ENCODE data around the gene RIN3. TPM values are rescaled to one million over a fixed set of nuclear protein-coding genes. Genes with fewer than 3 reads are reported as not detected.

RIN3 gene
- polyA plus RNA-seq, 4 donors = 1.8 to 18.9 (median 12.1) TPM

DNA sequence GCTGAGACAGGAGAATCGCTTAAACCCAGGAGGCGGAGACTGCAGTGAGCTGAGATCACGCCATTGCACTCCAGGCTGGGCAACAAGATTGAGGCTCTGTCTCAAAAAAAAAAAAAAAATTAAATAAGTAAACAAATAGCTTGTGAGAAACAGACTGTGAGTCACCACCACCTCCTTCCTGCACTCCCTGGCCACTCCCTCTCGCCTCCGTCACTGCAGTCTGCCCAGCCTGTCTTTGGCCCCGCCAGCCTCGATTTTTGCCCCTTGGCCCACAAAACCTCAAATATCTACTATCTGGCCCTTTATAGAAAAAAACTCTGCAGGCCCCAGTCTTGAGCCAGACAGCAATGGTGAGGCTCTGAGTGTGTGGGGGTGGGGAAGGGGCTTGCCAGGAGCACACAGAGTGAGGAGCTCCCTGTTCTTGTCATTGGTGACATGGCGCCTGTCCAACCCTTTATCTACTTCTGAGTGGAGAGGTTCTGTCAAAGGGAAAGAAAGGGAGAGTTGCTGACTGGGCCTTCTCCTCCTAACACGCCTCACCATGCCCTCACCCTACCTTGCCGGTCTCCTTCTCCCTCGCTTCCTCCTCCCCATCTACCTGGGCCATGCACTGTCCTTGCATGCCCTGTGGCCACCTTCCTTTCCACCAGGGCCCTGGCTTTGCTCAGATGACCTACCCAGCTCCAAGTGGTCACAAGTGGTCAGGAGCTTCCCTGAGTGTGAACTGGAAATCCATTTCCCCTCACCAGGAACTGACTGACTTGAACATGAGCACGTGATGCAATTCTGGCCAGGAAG, 212.8 kb downstream of the RIN3 start:
- Histone ChIP-seq H3K4me1 (ENCODE audit: control insufficient read depth in 3 of 3, insufficient read depth in 2 of 3, low read depth in 1 of 3, low read length in 2 of 3) (peaks cover 2 to 9% (median 7%) of the 10 kb centered on the region in 3 donors), H3K36me3 (ENCODE audit: control insufficient read depth in 3 of 3, insufficient read depth in 2 of 3, low read depth in 1 of 3, low read length in 3 of 3) (peaks cover 0 to 60% (median 0%) of the 10 kb centered on the region in 3 donors), H3K27me3 (ENCODE audit: control insufficient read depth in 3 of 3, insufficient read depth in 3 of 3, low read length in 3 of 3) (no peaks in the 10 kb centered on the region), H3K27ac (ENCODE audit: low read depth in 1 of 3, low read length in 2 of 3) (peak overlapping the region; percentile 64 to 96 (median 91)), H3K4me3 (ENCODE audit: low read depth in 1 of 3, low read length in 3 of 3) (no peak overlapping the region), H3K9me3 (ENCODE audit: control insufficient read depth in 2 of 2, insufficient read depth in 1 of 2, low read depth in 1 of 2, low read length in 1 of 2) (peaks cover 0 to 5% of the 10 kb centered on the region in 2 donors)
- no peak for FAIRE-seq
- peak; percentile 72 to 92 for DNase-seq
- 34 to 63% (median 44%) methylated on average over 12 of the region's 12 CpGs for WGBS, 3 donors

DNA sequence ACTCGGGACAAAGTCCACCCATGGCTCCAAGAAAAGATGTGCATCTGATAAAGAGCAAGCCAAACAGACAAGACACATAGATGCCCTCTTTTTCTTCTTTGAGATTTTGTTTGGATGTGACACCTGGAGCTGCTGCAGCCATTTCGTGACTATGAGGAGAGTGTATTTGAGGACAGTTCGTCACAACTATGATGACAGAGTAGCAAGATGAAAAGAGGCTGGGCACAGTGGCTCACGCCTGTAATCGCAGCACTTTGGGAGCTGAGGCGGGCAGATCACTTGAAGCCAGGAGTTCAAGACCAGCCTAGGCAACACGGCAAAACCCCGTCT, 213.3 kb downstream of the RIN3 start:
- no peak for DNase-seq
- WGBS, 3 donors = 82 to 85% (median 85%) methylated on average over 8 of the region's 8 CpGs
- FAIRE-seq = no peak
- H3K36me3 ChIP-seq (ENCODE audit: control insufficient read depth in 3 of 3, insufficient read depth in 2 of 3, low read depth in 1 of 3, low read length in 3 of 3) = peaks cover 0 to 62% (median 0%) of the 10 kb centered on the region in 3 donors
- H3K27ac ChIP-seq (ENCODE audit: low read depth in 1 of 3, low read length in 2 of 3) = peak overlapping the region; percentile 64 to 96 (median 91)
- H3K4me1 ChIP-seq (ENCODE audit: control insufficient read depth in 3 of 3, insufficient read depth in 2 of 3, low read depth in 1 of 3, low read length in 2 of 3) = peaks cover 2 to 9% (median 7%) of the 10 kb centered on the region in 3 donors
- no peaks in the 10 kb centered on the region for H3K27me3 ChIP-seq (ENCODE audit: control insufficient read depth in 3 of 3, insufficient read depth in 3 of 3, low read length in 3 of 3)
- peaks cover 0 to 8% of the 10 kb centered on the region in 2 donors for H3K9me3 ChIP-seq (ENCODE audit: control insufficient read depth in 2 of 2, insufficient read depth in 1 of 2, low read depth in 1 of 2, low read length in 1 of 2)
- H3K4me3 ChIP-seq (ENCODE audit: low read depth in 1 of 3, low read length in 3 of 3) = no peak overlapping the region

DNA sequence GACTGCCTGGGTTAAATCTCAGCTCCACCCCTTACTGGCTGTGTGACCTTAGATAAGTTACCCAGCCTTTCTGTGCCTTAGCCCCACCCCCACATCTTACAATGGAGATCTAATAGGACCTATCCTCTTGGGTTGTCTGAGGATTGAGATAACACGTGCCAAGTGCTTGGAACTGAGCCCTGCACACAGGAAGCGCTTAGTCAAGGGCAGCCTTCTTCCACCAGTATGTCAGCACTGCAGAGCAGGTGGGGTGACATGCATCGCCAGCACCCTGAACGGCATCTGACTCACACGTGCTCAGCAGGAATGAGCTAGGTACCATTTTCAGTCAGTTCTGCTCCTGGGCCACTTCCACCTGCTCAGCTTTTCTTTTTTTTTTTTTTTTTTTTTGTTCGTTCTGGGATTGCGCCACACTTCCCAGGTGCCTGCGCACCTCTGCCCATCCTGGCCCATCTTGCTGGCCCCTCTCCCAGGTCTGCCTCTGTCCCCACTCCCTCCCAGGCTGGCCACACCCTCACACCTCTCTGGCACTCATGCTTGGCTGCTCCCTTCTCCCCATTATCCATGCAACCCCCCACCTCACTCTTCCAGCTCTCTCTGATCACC, 215.3 kb downstream of the RIN3 start:
- peaks cover 0 to 11% of the 10 kb centered on the region in 2 donors for H3K9me3 ChIP-seq (ENCODE audit: control insufficient read depth in 2 of 2, insufficient read depth in 1 of 2, low read depth in 1 of 2, low read length in 1 of 2)
- H3K36me3 ChIP-seq (ENCODE audit: control insufficient read depth in 3 of 3, insufficient read depth in 2 of 3, low read depth in 1 of 3, low read length in 3 of 3) = peaks cover 0 to 69% (median 0%) of the 10 kb centered on the region in 3 donors
- FAIRE-seq (no peak), DNase-seq (peak in 1 of 2 donors; percentile 85)
- no peak overlapping the region for H3K4me3 ChIP-seq (ENCODE audit: low read depth in 1 of 3, low read length in 3 of 3)
- H3K4me1 ChIP-seq (ENCODE audit: control insufficient read depth in 3 of 3, insufficient read depth in 2 of 3, low read depth in 1 of 3, low read length in 2 of 3) = peaks cover 2 to 9% (median 7%) of the 10 kb centered on the region in 3 donors
- WGBS, 3 donors = 3 to 51% (median 27%) methylated on average over 6 to 8 of the region's 8 CpGs
- peak overlapping the region in 2 of 3 donors; percentile 14 to 37 for H3K27ac ChIP-seq (ENCODE audit: low read depth in 1 of 3, low read length in 2 of 3)
- H3K27me3 ChIP-seq (ENCODE audit: control insufficient read depth in 3 of 3, insufficient read depth in 3 of 3, low read length in 3 of 3) = no peaks in the 10 kb centered on the region

DNA sequence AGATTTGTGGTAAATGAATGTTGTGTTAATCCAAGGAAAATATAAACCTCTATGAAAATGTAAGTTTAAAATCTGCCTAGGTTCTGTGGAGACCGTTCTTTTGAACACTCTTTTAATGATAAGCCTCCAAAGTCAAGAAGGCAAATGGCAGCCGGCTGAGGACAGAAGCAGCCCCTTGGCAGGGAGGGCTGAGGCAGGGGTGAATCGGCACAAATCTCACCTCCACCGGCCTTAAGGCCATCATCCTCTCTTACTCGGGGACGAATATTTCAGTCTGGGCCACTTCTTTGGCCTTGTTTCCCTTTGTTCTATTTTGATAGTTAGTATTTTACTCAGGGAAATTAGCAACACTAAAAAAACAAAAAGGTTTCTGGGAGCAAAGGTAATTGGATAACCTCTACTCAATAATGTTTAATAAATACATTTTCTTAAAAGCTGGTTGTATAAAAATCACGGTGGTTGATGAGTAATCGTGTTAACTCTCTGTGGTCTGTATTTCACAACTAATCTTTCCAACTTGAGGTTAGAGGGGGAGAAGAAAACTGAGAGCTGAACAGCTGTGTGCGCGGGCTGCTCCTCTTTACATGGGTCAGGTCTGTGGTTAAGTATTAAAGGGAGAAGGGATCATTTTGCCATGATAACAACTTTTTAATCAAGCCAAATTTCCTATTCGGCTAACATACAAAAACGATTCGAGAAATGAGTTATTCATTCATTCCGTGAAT, 216.2 kb downstream of the RIN3 start:
- peaks cover 0 to 9% (median 7%) of the 10 kb centered on the region in 3 donors for H3K4me1 ChIP-seq (ENCODE audit: control insufficient read depth in 3 of 3, insufficient read depth in 2 of 3, low read depth in 1 of 3, low read length in 2 of 3)
- DNase-seq (no peak), FAIRE-seq (no peak)
- H3K4me3 ChIP-seq (ENCODE audit: low read depth in 1 of 3, low read length in 3 of 3) = no peak overlapping the region
- H3K36me3 ChIP-seq (ENCODE audit: control insufficient read depth in 3 of 3, insufficient read depth in 2 of 3, low read depth in 1 of 3, low read length in 3 of 3) = peaks cover 0 to 68% (median 0%) of the 10 kb centered on the region in 3 donors
- no peaks in the 10 kb centered on the region for H3K27me3 ChIP-seq (ENCODE audit: control insufficient read depth in 3 of 3, insufficient read depth in 3 of 3, low read length in 3 of 3)
- H3K27ac ChIP-seq (ENCODE audit: low read depth in 1 of 3, low read length in 2 of 3) = no peak overlapping the region
- WGBS, 3 donors = 61 to 78% (median 70%) methylated on average over 14 of the region's 14 CpGs
- H3K9me3 ChIP-seq (ENCODE audit: control insufficient read depth in 2 of 2, insufficient read depth in 1 of 2, low read depth in 1 of 2, low read length in 1 of 2) = peaks cover 0 to 11% of the 10 kb centered on the region in 2 donors

DNA sequence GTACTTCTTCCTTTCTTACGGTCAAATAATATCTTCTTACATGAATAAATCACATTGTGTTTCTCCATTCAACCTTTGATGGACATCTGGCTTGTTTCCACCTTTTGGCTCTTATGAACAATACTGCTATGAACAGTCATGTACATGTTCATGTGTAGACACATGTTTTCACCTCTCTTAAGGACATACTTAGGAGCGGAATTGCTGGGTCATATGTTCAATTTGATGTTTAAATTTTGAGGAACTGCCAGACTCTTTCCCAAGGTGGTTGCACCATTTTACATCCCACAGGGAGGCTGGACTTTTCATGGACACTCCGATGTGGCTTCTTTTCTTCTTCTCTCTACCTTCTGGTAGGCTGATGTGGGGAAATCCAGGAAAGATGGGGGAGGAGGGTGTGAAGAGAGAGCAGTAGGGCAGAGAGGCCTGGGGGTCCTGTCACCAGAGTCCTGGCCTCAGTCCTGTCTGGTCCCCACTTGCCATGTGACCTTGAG, 218.1 kb downstream of the RIN3 start:
- Histone ChIP-seq H3K9me3 (ENCODE audit: control insufficient read depth in 2 of 2, insufficient read depth in 1 of 2, low read depth in 1 of 2, low read length in 1 of 2) (peaks cover 0 to 10% of the 10 kb centered on the region in 2 donors), H3K4me3 (ENCODE audit: low read depth in 1 of 3, low read length in 3 of 3) (no peak overlapping the region), H3K4me1 (ENCODE audit: control insufficient read depth in 3 of 3, insufficient read depth in 2 of 3, low read depth in 1 of 3, low read length in 2 of 3) (peaks cover 0 to 8% (median 3%) of the 10 kb centered on the region in 3 donors), H3K27ac (ENCODE audit: low read depth in 1 of 3, low read length in 2 of 3) (no peak overlapping the region), H3K27me3 (ENCODE audit: control insufficient read depth in 3 of 3, insufficient read depth in 3 of 3, low read length in 3 of 3) (no peaks in the 10 kb centered on the region), H3K36me3 (ENCODE audit: control insufficient read depth in 3 of 3, insufficient read depth in 2 of 3, low read depth in 1 of 3, low read length in 3 of 3) (peaks cover 0 to 57% (median 0%) of the 10 kb centered on the region in 3 donors)
- FAIRE-seq = no peak
- DNase-seq = no peak
- WGBS, 3 donors = 97 to 99% (median 97%) methylated on average over 3 of the region's 3 CpGs

DNA sequence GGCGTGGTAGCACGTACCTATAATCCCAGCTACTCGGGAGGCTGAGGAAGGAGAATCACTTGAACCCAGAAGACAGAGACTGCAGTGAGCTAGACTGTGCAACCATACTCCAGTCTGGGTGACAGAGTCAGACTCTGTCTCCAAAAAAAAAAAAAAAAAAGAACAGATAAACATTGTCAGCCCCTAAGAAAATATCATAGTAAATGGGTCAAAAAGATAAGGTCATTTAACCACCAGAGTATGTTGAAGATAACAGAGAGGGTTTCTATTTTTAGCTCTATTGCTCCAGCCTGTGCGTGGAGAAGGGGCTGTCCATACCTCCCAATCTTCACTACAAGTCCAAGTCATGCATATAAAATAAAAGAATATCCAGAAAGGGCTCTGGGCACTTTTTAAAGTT, 219.4 kb downstream of the RIN3 start:
- no peak overlapping the region for H3K4me3 ChIP-seq (ENCODE audit: low read depth in 1 of 3, low read length in 3 of 3)
- no peaks in the 10 kb centered on the region for H3K27me3 ChIP-seq (ENCODE audit: control insufficient read depth in 3 of 3, insufficient read depth in 3 of 3, low read length in 3 of 3)
- peaks cover 0 to 16% (median 6%) of the 10 kb centered on the region in 3 donors for H3K4me1 ChIP-seq (ENCODE audit: control insufficient read depth in 3 of 3, insufficient read depth in 2 of 3, low read depth in 1 of 3, low read length in 2 of 3)
- DNase-seq = no peak
- no peak overlapping the region for H3K27ac ChIP-seq (ENCODE audit: low read depth in 1 of 3, low read length in 2 of 3)
- H3K36me3 ChIP-seq (ENCODE audit: control insufficient read depth in 3 of 3, insufficient read depth in 2 of 3, low read depth in 1 of 3, low read length in 3 of 3) = peaks cover 0 to 44% (median 0%) of the 10 kb centered on the region in 3 donors
- WGBS, 3 donors = 82 to 85% (median 84%) methylated on average over 4 of the region's 4 CpGs
- FAIRE-seq = no peak
- H3K9me3 ChIP-seq (ENCODE audit: control insufficient read depth in 2 of 2, insufficient read depth in 1 of 2, low read depth in 1 of 2, low read length in 1 of 2) = peaks cover 0 to 6% of the 10 kb centered on the region in 2 donors

DNA sequence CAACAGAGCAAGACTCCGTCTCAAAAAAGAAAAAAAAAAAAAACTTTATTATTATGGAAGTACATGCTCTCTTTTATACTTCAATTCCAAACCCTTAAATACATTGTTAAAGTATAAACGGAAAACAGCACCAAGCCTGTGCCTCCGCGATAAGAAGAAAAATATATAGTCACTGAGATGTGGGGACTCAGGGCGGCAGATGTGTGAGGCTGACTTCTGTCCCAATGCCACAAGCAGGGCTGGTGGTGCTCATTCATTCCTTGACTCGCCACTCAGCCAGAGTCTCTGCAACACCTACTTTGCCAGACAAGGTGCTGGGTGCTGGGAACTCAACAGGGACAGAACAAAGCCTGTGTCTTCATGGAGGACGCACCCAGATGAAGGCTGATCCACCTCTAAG, 221.0 kb downstream of the RIN3 start:
- WGBS, 3 donors = 92 to 96% (median 94%) methylated on average over 7 of the region's 7 CpGs
- FAIRE-seq (no peak), DNase-seq (no peak)
- peaks cover 0 to 6% of the 10 kb centered on the region in 2 donors for H3K9me3 ChIP-seq (ENCODE audit: control insufficient read depth in 2 of 2, insufficient read depth in 1 of 2, low read depth in 1 of 2, low read length in 1 of 2)
- H3K36me3 ChIP-seq (ENCODE audit: control insufficient read depth in 3 of 3, insufficient read depth in 2 of 3, low read depth in 1 of 3, low read length in 3 of 3) = peaks cover 0 to 38% (median 0%) of the 10 kb centered on the region in 3 donors
- no peak overlapping the region for H3K4me3 ChIP-seq (ENCODE audit: low read depth in 1 of 3, low read length in 3 of 3)
- no peak overlapping the region for H3K27ac ChIP-seq (ENCODE audit: low read depth in 1 of 3, low read length in 2 of 3)
- no peaks in the 10 kb centered on the region for H3K27me3 ChIP-seq (ENCODE audit: control insufficient read depth in 3 of 3, insufficient read depth in 3 of 3, low read length in 3 of 3)
- H3K4me1 ChIP-seq (ENCODE audit: control insufficient read depth in 3 of 3, insufficient read depth in 2 of 3, low read depth in 1 of 3, low read length in 2 of 3) = peaks cover 0 to 16% (median 6%) of the 10 kb centered on the region in 3 donors

DNA sequence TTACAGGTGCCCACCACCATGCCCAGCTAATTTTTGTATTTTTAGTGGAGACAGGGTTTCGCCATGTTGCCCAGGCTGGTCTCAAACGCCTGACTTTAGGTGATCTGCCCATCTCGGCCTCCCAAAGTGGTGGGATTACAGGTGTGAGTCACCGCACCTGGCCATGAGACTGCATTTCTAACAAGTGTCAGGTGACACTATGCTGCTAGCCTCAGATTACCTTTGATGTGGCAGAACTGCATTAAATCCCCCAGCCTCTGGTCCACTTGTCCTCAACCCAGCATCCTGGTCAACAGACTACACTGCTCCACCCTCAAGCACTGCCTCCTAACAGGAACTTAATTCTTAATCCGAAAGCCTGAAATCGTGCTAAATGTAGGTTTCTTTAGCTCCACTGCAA, 221.8 kb downstream of the RIN3 start:
- Histone ChIP-seq H3K27me3 (ENCODE audit: control insufficient read depth in 3 of 3, insufficient read depth in 3 of 3, low read length in 3 of 3) (no peaks in the 10 kb centered on the region), H3K27ac (ENCODE audit: low read depth in 1 of 3, low read length in 2 of 3) (no peak overlapping the region), H3K36me3 (ENCODE audit: control insufficient read depth in 3 of 3, insufficient read depth in 2 of 3, low read depth in 1 of 3, low read length in 3 of 3) (peaks cover 0 to 38% (median 0%) of the 10 kb centered on the region in 3 donors), H3K4me1 (ENCODE audit: control insufficient read depth in 3 of 3, insufficient read depth in 2 of 3, low read depth in 1 of 3, low read length in 2 of 3) (peaks cover 0 to 16% (median 6%) of the 10 kb centered on the region in 3 donors), H3K4me3 (ENCODE audit: low read depth in 1 of 3, low read length in 3 of 3) (no peak overlapping the region), H3K9me3 (ENCODE audit: control insufficient read depth in 2 of 2, insufficient read depth in 1 of 2, low read depth in 1 of 2, low read length in 1 of 2) (peaks cover 0 to 6% of the 10 kb centered on the region in 2 donors)
- DNase-seq (no peak), FAIRE-seq (no peak)
- WGBS, 3 donors = 88 to 95% (median 89%) methylated on average over 6 of the region's 6 CpGs
